Hematopoietic multipotent progenitor cell (in vitro differentiated cells): ENCODE results near the gene TBC1D9. TPM values are rescaled to one million over a fixed set of nuclear protein-coding genes. Genes with fewer than 3 reads are reported as not detected.
A peak's percentile ranks its signal among the peaks of the same experiment; 100 is the strongest.

Source experiments
- DNase-seq, 3 donors: peaks; one replicate each; pipeline ENCODE4 v3.0.0-alpha.2; 2011 to 2015; ENCODE audit warnings: low read depth in 2 of 3, low spot score in 2 of 3
- total RNA-seq: library from RNA; depleted of rRNA; stranded (reverse); fragments of >200 nt; gene quantifications from one replicate; pipeline ENCODE4 v1.2.3, GENCODE V29; 2012

The TBC1D9 gene
- total RNA-seq, 1 donor = 0.54 TPM

DNA sequence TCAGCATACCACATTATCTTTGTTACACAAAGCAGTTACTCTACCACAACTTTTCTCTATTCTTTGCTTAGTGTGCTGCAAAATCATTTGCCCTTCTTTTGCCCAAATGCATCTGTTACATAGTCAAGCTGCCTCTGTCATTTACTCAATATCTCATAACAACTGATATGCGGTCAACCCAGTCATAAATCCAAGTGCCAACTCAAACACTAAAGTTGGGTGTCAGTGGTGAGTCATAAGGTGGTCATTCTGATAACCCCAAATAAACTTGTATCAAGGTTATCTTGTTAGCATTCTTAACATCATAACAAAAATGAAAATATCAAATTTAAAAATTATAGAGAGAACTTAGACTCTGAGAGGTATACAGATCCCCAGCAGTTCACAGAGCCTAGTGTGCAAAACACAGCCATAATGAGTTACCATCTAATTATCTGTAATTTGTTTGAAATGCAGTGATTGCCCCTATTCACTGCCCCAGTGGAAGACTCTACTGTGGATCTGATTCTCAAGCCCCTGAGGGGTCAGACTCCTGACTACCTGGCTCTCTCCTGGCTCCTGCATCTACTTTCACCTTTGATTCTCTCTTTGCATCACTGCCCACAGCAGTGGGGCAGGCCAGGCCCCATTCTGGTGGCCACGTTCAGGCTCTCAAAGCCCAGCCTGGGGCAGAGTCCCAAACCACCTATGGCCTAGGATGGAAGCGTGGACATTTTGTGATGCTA lies 29.2 kb downstream of the TBC1D9 start:
- no peak for DNase-seq

GRCh38 chr4:140725556-140725955 lies 30.6 kb downstream of the TBC1D9 start:
- DNase-seq = no peak

GRCh38 chr4:140724760-140725159 lies 31.4 kb downstream of the TBC1D9 start:
- DNase-seq = no peak

DNA sequence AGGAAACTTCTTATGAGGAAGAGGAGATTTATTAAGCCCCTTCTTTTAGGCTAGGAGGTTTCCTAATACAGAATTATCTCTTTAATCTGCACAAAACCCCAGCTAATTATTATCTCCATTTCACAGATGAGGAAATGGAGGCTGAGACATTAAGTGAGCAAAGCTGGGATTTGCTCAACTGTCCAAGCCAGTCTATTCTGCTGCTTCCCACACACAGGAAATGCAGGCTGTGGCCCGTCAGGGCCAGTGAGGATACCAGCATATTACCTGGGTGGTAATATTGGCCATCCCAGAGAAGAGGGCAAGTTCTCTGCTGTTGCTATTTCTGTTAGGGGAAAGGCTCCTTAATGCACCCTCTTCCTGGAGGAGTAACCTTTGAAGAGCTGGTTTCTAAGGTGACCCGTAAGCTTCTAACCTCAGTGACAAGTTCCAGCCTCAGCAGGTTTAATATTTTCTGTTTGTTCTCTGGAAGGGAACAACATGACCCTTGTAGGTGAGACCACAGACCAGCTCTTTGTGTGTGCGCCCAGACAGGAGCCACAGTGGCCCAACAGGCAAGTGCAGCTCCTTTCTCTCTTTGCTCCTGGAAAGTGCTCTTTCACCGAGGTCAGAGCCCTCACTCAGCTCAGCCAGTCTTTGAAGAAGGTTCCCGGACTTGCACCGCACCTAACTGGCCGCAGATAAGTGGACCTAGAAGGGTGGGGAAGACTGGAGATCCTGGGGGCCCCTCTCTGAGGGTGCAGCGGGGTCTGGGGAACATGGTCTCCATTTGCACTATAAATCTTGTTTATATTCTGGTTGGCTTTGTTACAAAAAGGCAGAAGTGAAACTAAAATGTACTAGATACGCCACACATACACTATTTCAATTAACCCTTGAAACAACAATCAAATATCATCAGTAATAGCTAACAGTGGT lies 35.5 kb downstream of the TBC1D9 start:
- peak in 1 of 3 donors; percentile 55 for DNase-seq

- DNase-seq = no peak
These were observed 36.5 kb downstream of the TBC1D9 start for GRCh38 chr4:140719686-140720085.

GRCh38 chr4:140719022-140719421 lies 37.2 kb downstream of the TBC1D9 start:
- DNase-seq = no peak

- DNase-seq = peak in 2 of 3 donors; percentile 18 to 28
These were observed 37.8 kb downstream of the TBC1D9 start for GRCh38 chr4:140718241-140718952.

DNA sequence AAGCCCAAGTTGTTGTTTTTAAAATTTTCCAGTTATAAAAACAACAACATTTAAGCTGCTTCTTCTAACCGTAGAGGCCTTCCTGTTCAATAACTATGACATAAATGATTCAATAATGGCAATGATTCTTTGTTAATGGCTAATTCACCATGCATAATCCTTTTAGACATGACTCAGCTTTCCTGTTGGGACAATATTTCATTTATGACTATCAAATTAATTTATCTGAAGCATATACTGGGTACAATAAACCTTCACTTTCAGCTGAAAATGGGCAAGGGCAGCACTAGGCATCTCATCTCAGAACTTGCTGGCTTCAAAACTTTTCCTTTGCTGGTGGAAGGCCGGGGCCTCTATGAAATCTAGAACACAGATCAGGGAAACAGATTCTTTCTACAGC lies 38.9 kb downstream of the TBC1D9 start:
- DNase-seq = no peak

GRCh38 chr4:140715119-140715518 lies 41.1 kb downstream of the TBC1D9 start:
- no peak for DNase-seq

GRCh38 chr4:140711910-140712309 lies 44.3 kb downstream of the TBC1D9 start:
- DNase-seq = peak in 1 of 3 donors; percentile 47

DNA sequence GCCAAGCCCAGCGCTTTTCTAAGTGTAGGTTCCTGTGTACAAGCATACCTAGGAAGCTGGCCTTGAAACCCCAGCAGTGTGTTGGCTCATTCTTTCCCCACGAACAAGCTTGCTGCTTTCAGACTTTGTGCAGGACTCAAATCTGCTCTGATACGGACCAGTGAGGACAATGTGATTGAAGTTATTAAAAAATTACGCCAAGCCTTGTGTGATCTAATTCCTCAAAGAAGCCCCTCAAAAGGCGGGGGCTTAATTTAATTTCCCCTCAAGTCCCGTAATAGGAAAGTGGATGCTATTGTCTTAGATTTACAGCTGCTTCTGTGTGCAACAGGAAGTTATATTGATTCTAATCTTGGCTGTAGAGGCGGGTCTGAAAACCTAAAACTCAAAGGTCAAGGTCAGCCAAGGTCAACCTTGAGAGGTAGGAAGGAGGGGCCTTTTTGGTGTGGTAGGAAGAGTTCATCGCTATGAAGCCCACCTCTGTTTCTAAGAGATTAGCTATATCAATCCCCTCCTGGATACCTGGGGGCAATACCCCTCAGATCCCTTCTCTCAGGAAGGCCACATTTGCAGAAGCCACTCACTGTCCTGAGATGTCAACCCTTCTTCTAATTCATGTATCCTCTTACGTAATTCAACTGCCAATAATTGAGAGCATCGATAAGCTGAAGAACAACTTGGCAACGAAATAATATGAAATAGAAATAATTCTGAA lies 45.1 kb downstream of the TBC1D9 start:
- no peak for DNase-seq

- no peak for DNase-seq
These were observed 48.9 kb downstream of the TBC1D9 start for GRCh38 chr4:140707325-140707724.

GRCh38 chr4:140706665-140707064 lies 49.5 kb downstream of the TBC1D9 start:
- DNase-seq = no peak

DNA sequence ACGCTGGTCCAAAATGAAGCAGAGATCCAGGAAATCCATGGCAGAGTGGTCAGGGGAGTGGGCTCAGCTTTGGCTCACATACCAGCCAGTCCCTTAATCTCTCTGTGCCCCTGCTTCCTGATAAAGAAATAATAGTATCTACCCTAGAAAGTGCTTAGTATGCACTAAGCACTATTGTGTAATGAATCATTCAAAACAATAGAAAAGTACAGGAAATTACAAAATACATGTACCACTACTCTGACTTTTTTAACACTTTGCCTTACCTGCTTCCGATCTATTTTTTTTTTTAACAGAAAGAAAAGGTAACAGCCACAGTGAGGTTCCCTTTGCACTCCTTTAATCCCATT lies 49.9 kb downstream of the TBC1D9 start:
- no peak for DNase-seq

DNA sequence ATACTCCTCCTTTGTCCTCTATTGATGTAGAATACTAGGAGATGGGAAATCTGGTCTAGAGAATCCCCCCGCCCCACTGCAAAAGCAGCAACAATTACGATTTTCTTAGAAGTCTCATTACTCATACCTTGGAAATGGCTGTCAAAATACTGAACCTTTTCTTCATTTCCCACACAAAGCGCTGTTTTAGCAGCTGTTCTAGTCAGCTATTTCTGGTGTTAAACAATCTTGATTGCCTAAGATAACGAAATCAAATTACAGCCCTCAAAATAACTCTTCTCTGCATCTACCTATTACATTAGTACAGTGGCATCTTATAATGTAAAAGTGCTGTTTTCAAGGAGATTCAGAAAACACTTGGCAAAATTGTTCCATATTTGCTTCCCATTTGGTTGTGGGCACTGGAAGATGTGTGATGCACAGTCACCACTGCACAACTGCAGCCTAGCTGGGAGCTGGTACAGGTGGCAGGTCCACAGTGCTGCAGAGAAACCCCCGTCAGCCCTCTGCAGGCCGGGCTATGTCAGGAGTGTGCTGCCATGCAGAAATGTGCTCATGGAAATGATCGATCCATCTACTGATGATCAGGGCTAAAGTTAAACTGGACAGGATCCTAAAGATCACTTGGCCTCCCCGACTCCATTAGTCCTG lies 50.4 kb downstream of the TBC1D9 start:
- DNase-seq = no peak

- no peak for DNase-seq
These were observed 51.2 kb downstream of the TBC1D9 start for GRCh38 chr4:140704964-140705363.

- DNase-seq = no peak
These were observed 51.7 kb downstream of the TBC1D9 start for GRCh38 chr4:140704392-140704960.

- DNase-seq = no peak
These were observed 52.7 kb downstream of the TBC1D9 start for GRCh38 chr4:140703463-140703862.

DNA sequence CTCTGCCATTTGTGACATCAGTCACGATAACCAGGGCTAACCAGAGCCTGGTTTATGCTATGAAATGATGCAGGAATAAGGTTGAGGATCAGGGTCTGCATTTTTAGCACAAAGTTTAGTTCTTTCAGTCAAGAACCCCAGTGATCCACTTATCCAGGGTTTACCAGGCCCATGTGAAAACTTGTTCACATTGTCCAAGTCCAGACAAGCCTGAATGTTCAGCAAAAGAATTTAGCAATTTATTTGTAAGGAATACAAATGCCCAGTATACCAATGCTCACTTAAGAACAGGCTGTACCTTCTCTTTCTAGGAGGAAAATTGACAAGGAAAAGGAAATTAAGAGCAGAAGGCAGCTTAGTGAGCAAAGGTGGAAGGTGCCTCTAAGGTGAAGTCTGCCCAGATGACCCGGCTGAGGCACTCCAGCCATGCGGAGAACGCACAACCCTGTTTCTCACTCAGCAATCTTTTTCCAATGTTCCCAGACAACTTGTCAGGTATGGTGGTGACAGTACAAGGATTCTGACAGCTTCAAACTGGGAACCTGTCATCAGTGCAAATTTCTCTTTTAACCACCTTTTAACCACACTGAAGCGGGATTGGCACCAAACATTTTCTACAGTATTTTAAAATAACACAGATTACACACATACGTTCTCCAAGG lies 54.0 kb downstream of the TBC1D9 start:
- no peak for DNase-seq
